AG04449 (cell line): ENCODE data around the gene ADAMTS6.

Source experiments
- CTCF ChIA-PET: fragments of 350-600 bp; formaldehyde crosslinking; extraction: SDS; loops from one replicate; lab custom pipeline; 2021; ENCODE audit warnings: antibody characterized with exemption; lab: Yijun Ruan, JAX
- POLR2A ChIA-PET: fragments of 400-600, 350-600 bp; formaldehyde crosslinking; extraction: SDS; loops from one replicate; lab custom pipeline; 2020; ENCODE audit warnings: antibody characterized with exemption, inconsistent platforms; lab: Yijun Ruan, JAX
- DNase-seq: peaks from one replicate; pipeline ENCODE4 v3.0.0-alpha.2; 2010; ENCODE audit warnings: low read depth, low spot score
- H3K4me3 ChIP-seq: 2 replicates; pipeline ENCODE4 v1.5.1; 2011; ENCODE audit warnings: low read depth, mild to moderate bottlenecking, control low read depth, low read length
- CTCF ChIP-seq: IDR thresholded peaks from one replicate; pipeline ENCODE4 v1.5.1; 2011; ENCODE audit warnings: mild to moderate bottlenecking, moderate library complexity, low read length, control low read depth, inconsistent platforms; ENCODE audit not compliant: insufficient read depth; ENCODE audit errors: missing control alignments

The ADAMTS6 gene

GRCh38 chr5:65434122-65434521, 47.6 kb downstream of the ADAMTS6 start:
- no peak for TF ChIP-seq CTCF
- CTCF ChIA-PET, result no interaction called here

DNA sequence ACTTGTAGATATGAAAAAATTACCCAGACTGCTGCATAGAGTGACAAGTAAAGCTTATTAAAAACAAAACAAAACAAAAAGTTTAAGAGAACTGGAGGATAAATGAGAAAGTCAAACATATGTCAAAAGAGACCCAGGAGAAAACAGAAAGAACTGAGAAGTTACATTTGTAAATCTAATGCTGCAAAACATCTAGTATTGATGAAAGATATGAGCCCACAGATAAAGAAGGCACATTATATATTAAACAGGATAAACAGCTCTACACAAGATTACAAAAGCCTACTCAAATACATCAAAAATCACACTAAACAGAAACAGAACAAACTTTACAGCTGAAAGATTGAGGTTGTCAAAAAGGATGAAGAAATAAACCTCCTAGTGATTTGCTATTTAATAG, 55.1 kb downstream of the ADAMTS6 start:
- no peak for DNase-seq
- no peak for TF ChIP-seq CTCF
- CTCF ChIA-PET, result no interaction called here
- H3K4me3 ChIP-seq, result no peak overlapping the region
- POLR2A ChIA-PET, result no interaction called here

More at GRCh38 chr5:65434122-65434521, 47.6 kb downstream of the ADAMTS6 start:
- DNase-seq, result no peak
- H3K4me3 ChIP-seq, result no peak overlapping the region
- POLR2A ChIA-PET, result no interaction called here

GRCh38 chr5:65423623-65424022, 58.1 kb downstream of the ADAMTS6 start:
- POLR2A ChIA-PET, result interaction anchor here (0.5 kb wide), 1 partner anchor 22 kb away, joined by 3 read pairs; no protein-coding TSS in a partner anchor
- CTCF ChIA-PET, result no interaction called here
- no peak overlapping the region for H3K4me3 ChIP-seq
- no peak for DNase-seq
- no peak for TF ChIP-seq CTCF

DNA sequence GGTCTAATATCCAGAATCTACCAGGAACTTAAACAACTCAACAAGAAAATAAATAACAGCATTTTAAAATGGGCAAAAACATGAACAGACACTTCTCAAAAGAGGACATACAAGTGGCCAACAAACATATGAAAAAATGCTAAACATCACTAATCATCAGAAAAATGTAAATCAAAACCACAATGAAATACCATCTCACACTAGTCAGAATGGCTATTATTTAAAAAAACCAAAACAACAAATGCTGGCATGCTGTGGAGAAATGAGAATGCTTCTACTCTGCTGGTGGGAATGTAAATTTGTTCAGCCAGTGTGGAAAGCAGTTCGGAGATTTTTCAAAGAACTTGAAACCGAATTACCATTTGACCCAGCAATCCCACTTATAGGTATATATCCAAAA, 63.1 kb downstream of the ADAMTS6 start:
- no peak overlapping the region for H3K4me3 ChIP-seq
- CTCF ChIA-PET, result no interaction called here
- POLR2A ChIA-PET, result no interaction called here
- TF ChIP-seq CTCF, result no peak
- no peak for DNase-seq

DNA sequence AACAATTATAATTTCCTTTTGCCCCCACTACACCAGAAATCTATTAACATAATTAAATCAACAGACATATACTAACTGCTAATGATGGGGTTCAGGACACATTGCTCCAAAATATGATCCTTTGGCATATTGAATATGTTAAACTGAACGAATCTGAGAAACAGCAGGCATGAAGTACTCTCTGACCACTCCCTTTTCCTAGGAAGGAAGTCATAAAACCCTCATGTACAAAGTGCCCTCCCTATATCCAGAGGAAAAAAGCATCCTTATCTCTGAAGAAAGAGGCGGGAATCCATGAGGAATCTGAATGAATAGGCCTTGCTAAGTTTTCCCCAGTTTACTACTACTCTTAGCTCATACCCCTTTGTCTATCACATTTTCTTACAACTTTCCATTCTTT, 67.9 kb downstream of the ADAMTS6 start:
- H3K4me3 ChIP-seq, result no peak overlapping the region
- POLR2A ChIA-PET, result no interaction called here
- DNase-seq, result no peak
- CTCF ChIA-PET, result no interaction called here
- no peak for TF ChIP-seq CTCF

GRCh38 chr5:65412842-65413241, 68.9 kb downstream of the ADAMTS6 start:
- no peak overlapping the region for H3K4me3 ChIP-seq
- no peak for DNase-seq
- ChIA-PET POLR2A (no interaction called here), CTCF (no interaction called here)
- TF ChIP-seq CTCF, result no peak
